OCI-LY7 (cell line): ENCODE measurements around the gene KCNQ4. TPM values are rescaled to one million over a fixed set of nuclear protein-coding genes. Genes with fewer than 3 reads are reported as not detected.

Experiments
- BruUV-seq: library from RNA; stranded (reverse); fragments of 400-500 nt; replicated peaks from 2 replicates; lab custom pipeline; 2021; lab: Mats Ljungman, UMichigan
- CTCF ChIA-PET: fragments of 300-600 bp; sonication (Branson Sonifier 250); formaldehyde crosslinking; loops from one replicate; lab custom pipeline; 2022; ENCODE audit warnings: antibody characterized with exemption; ENCODE audit not compliant: unreplicated experiment; lab: Charles Lee
- POLR2A ChIA-PET: fragments of 300-600 bp; sonication (Branson Sonifier 250); formaldehyde crosslinking; loops from one replicate; lab custom pipeline; 2022; ENCODE audit warnings: antibody characterized with exemption; lab: Charles Lee
- DNase-seq: peaks from one replicate; pipeline ENCODE4 v3.0.0-alpha.2; 2015; ENCODE audit warnings: low spot score
- H2AFZ ChIP-seq: fragments of 200-600 bp; sonication (generic), shearing (Covaris generic); 2 replicates; pipeline ENCODE4 v1.6.1; 2014; ENCODE audit warnings: mild to moderate bottlenecking, antibody characterized with exemption, low read length, moderate library complexity
- H3K27ac ChIP-seq: fragments of 200-600 bp; sonication (generic); 2 replicates; pipeline ENCODE4 v1.5.1; 2014; ENCODE audit warnings: mixed run types, low read depth, mild to moderate bottlenecking, moderate library complexity, low read length, inconsistent platforms; ENCODE audit not compliant: poor library complexity, severe bottlenecking
- H3K36me3 ChIP-seq: fragments of 200-600 bp; sonication (generic); 2 replicates; pipeline ENCODE4 v1.6.1; 2014; ENCODE audit warnings: mild to moderate bottlenecking, antibody characterized with exemption, low read length, moderate library complexity, mixed read lengths; ENCODE audit not compliant: insufficient read depth
- H3K4me1 ChIP-seq: fragments of 200-600 bp; sonication (generic); 2 replicates; pipeline ENCODE4 v1.5.1; 2014; ENCODE audit warnings: mild to moderate bottlenecking, low read length; ENCODE audit not compliant: insufficient read depth, poor library complexity, severe bottlenecking
- H3K4me2 ChIP-seq: fragments of 200-600 bp; sonication (generic); 2 replicates; pipeline ENCODE4 v1.6.1; 2014; ENCODE audit warnings: mild to moderate bottlenecking, low read length
- H3K4me3 ChIP-seq: fragments of 200-600 bp; sonication (generic); 2 replicates; pipeline ENCODE4 v1.5.1; 2014; ENCODE audit warnings: mild to moderate bottlenecking, low read depth, low read length; ENCODE audit not compliant: poor library complexity, severe bottlenecking
- H3K79me2 ChIP-seq: fragments of 200-600 bp; sonication (generic); 2 replicates; pipeline ENCODE4 v1.6.1; 2016; ENCODE audit warnings: low read depth, mild to moderate bottlenecking, low read length, moderate library complexity, mixed read lengths; ENCODE audit not compliant: insufficient read depth
- H3K9me2 ChIP-seq: fragments of 200-600 bp; sonication (generic); 2 replicates; pipeline ENCODE4 v1.6.1; 2016; ENCODE audit warnings: mild to moderate bottlenecking, low read length, mixed read lengths; ENCODE audit not compliant: insufficient read depth
- H3K9me3 ChIP-seq: fragments of 200-600 bp; sonication (generic); 2 replicates; pipeline ENCODE4 v1.6.1; 2014; ENCODE audit warnings: mild to moderate bottlenecking, mixed run types, low read length, mixed read lengths
- H4K20me1 ChIP-seq: fragments of 200-600 bp; sonication (generic); 2 replicates; pipeline ENCODE4 v1.6.1; 2014; ENCODE audit warnings: mild to moderate bottlenecking, antibody characterized with exemption, low read length, moderate library complexity, mixed read lengths; ENCODE audit not compliant: insufficient read depth
- CTCF ChIP-seq: fragments of 200-600 bp; sonication (generic); conservative IDR thresholded peaks from 2 replicates; pipeline ENCODE4 v1.5.1; 2014; ENCODE audit warnings: mild to moderate bottlenecking, antibody characterized with exemption, low read length, moderate library complexity, mixed read lengths
- EZH2phosphoT487 ChIP-seq: fragments of 200-600 bp; sonication (generic); IDR thresholded peaks from 2 replicates; pipeline ENCODE4 v1.6.1; 2018; ENCODE audit warnings: low read depth, borderline replicate concordance, mild to moderate bottlenecking, mixed run types, antibody characterized with exemption, low read length, moderate library complexity, mixed read lengths
- intact Hi-C: fragments of 100-400 bp; cut with micrococcal nuclease; formaldehyde crosslinking; loops from one replicate; pipeline ENCODE4 v1.10.0; 2022; ENCODE audit not compliant: unreplicated experiment
- total RNA-seq, 2 experiments: library from RNA; depleted of rRNA in 1 of 2; stranded (reverse); fragments of >200 nt in 1 of 2; shearing (Covaris generic) in 1 of 2; gene quantifications; 2 replicates each; pipeline ENCODE4 v1.2.3, GENCODE V29; 2014 to 2022

Gene KCNQ4
- total RNA-seq, 2 experiments from 2014 or later = 0.16 to 0.49 TPM

- no peak for TF ChIP-seq EZH2phosphoT487
- Histone ChIP-seq H3K27ac (no peak overlapping the region), H3K9me2 (no peaks in the 10 kb centered on the region), H2AFZ (no peak overlapping the region), H3K4me3 (no peak overlapping the region), H3K4me1 (peaks cover 36% of the 10 kb centered on the region), H3K79me2 (no peaks in the 10 kb centered on the region), H4K20me1 (no peaks in the 10 kb centered on the region), H3K4me2 (0 out of 2 replicates have a peak overlapping the region, but pooled peaks have one; percentile 50), H3K9me3 (no peaks in the 10 kb centered on the region), H3K36me3 (no peaks in the 10 kb centered on the region)
- BruUV-seq = no TSS peak
- CTCF ChIA-PET = no interaction called here
- POLR2A ChIA-PET = no interaction called here
- DNase-seq = no peak
- intact Hi-C loops = no loop called here
Observed at GRCh38 chr1:40808444-40808843, 24.9 kb downstream of the KCNQ4 start.

GRCh38 chr1:40808909-40809308 is 25.3 kb downstream of the KCNQ4 start:
- H3K36me3 ChIP-seq = no peaks in the 10 kb centered on the region
- intact Hi-C loops = no loop called here
- peaks cover 31% of the 10 kb centered on the region for H3K4me1 ChIP-seq
- no peak for DNase-seq
- TF ChIP-seq CTCF (no peak), EZH2phosphoT487 (no peak)
- ChIA-PET POLR2A (no interaction called here), CTCF (no interaction called here)
- no peaks in the 10 kb centered on the region for H3K79me2 ChIP-seq
- no peaks in the 10 kb centered on the region for H3K9me2 ChIP-seq
- H3K27ac ChIP-seq = peak overlapping the region; percentile 35
- BruUV-seq = no TSS peak
- no peak overlapping the region for H3K4me3 ChIP-seq
- H2AFZ ChIP-seq = no peak overlapping the region
- peak overlapping the region; percentile 50 for H3K4me2 ChIP-seq
- H3K9me3 ChIP-seq = no peaks in the 10 kb centered on the region
- no peaks in the 10 kb centered on the region for H4K20me1 ChIP-seq

- Histone ChIP-seq H3K9me3 (no peaks in the 10 kb centered on the region), H3K36me3 (no peaks in the 10 kb centered on the region), H3K9me2 (no peaks in the 10 kb centered on the region), H2AFZ (no peak overlapping the region), H3K79me2 (no peaks in the 10 kb centered on the region), H4K20me1 (no peaks in the 10 kb centered on the region), H3K27ac (no peak overlapping the region), H3K4me2 (no peak overlapping the region), H3K4me1 (peaks cover 20% of the 10 kb centered on the region), H3K4me3 (no peak overlapping the region)
- CTCF ChIA-PET = no interaction called here
- no peak for DNase-seq
- intact Hi-C loops = no loop called here
- TF ChIP-seq CTCF = no peak
- no peak for TF ChIP-seq EZH2phosphoT487
- BruUV-seq = no TSS peak
- POLR2A ChIA-PET = interaction anchor here (1.0 to 1.6 kb wide), 2 partner anchors 12 to 21 kb away, joined by 3 to 4 read pairs; no protein-coding TSS in a partner anchor
Observed at GRCh38 chr1:40810927-40811326, 27.3 kb downstream of the KCNQ4 start.
